ENCODE results near the gene GLRA1.
"Not testable (repeated sequence)": the region's sequence is repeated elsewhere in the genome, so short reads cannot be mapped to it uniquely, and the experiment has no call there.

Gene GLRA1

GRCh38 chr5:151881621-151882225 is 42.9 kb downstream of the GLRA1 start:
- no peak for DNase-seq (ENCODE audit: low spot score)

DNA sequence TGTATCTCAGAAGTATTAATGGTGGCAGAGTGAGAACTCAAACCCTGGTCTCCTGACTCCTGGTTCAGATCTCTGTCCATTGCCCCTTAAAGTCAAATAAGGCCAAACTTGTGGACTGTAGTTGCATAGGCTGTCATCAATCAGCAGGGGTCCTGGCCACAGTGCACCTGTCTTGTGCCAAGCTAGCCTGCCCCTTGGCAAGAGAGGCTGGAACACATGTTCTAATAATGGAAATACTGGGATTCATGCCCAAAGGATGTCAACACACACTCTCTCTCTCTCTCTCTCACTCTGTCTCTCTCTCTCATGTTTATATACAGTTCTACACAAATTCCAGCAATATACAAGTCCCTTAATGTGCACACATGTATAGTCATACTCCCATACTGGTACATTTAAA is 44.3 kb downstream of the GLRA1 start:
- DNase-seq (ENCODE audit: low spot score), result no peak

GRCh38 chr5:151873701-151874100 is 51.0 kb downstream of the GLRA1 start:
- no peak for DNase-seq (ENCODE audit: low spot score)

DNA sequence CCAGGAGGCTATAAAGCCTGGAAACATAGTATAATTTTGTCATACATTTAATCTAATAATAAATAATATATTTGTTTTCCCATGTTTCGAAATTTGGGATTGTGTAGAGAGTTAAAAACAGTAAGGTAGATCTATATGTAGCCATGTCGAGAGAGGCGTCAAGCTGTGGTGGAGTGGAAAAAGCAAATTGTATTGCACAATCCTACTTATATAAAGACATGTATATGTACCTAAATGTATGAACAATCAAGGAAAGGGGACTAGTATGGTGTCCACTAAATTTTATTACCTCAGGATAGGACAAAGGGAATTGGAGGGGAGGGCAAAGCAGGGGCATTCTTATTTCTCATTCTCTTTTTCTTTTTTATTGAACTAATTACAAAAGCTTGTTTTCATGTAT is 52.0 kb downstream of the GLRA1 start:
- no peak for DNase-seq (ENCODE audit: low spot score)

- no peak for DNase-seq (ENCODE audit: low spot score)
Measured at GRCh38 chr5:151870820-151871219, 53.8 kb downstream of the GLRA1 start.

GRCh38 chr5:151870271-151870670 is 54.4 kb downstream of the GLRA1 start:
- no peak for DNase-seq (ENCODE audit: low spot score)

- DNase-seq (ENCODE audit: low spot score), result no peak
Measured at GRCh38 chr5:151869843-151870242, 54.8 kb downstream of the GLRA1 start.

DNA sequence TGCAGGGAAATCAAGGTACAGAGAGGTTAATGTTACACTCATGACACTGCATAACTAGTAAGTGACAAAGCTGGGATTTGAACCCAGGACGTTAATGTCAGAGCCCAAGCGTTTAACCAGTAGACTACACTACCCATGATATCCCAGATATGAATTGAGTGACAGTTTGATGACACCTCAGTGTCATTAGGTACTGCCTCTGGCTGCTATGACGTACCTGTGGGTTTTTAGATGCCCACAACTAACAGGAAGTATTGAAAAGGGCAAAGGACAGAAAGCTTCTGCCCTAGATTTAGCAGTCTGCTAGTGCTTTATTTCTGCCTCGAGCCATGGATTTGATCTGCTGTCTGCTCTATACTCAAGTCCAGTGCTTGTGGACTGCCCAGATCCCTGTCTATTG is 56.2 kb downstream of the GLRA1 start:
- no peak for DNase-seq (ENCODE audit: low spot score)

DNA sequence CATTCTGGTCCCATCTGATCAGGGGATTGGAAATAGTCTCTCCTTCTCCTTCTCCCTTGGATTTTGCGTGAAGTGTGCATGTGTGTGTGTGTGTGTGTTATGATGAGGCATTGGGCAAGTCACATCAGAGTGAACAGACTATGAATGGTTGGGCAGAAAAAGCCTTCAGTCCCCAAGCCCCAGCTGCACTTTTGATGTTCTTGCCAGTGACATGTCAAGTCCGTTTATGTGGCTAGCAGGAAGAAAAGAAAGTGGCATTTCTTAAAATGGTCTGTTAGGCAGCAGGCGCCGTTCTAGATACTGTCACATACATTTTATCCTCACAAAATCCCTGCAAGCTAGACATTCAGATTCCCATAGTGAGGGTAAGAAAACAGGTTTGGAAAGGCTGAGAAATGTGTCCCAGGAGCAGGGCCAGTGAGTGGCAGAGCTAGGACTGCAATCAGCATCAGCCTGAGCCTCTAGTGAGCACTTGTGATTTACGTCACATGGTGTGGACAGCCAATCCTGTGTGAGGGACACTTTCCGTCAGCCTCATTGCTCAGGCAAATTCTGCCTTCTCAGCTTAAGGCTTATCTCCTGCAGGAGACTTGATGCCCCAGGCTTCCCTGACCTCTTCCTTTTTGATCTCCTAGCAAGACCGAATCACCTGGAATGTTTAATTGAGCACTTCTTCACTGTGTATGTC is 60.4 kb downstream of the GLRA1 start:
- no peak for DNase-seq (ENCODE audit: low spot score)

- DNase-seq (ENCODE audit: low spot score), result no peak
Measured at GRCh38 chr5:151863566-151863965, 61.1 kb downstream of the GLRA1 start.

- DNase-seq (ENCODE audit: low spot score), result no peak
Measured at GRCh38 chr5:151862811-151863472, 61.7 kb downstream of the GLRA1 start.

GRCh38 chr5:151860867-151861266 is 63.8 kb downstream of the GLRA1 start:
- not testable (repeated sequence) for DNase-seq (ENCODE audit: low spot score)

DNA sequence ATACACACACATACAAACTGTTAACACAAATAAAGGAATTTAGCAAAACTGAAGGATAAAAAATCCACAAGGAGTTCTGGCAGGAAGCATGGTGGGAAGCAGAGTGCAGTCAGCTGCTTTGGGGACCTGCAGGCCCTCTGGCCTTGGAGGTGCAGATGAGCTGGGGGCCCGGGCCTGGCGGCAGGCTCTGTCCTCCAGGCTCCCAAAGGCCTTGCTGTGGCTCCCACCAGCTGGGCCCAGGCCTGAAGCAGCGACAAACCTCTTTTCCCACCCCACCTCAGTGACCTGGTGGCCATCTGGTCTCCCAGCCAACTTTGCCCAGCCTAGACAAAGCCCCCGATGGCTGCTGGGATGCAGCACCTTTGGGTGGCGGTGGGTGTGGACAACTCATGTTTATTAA is 67.8 kb downstream of the GLRA1 start:
- DNase-seq (ENCODE audit: low spot score), result no peak

- no peak for DNase-seq (ENCODE audit: low spot score)
Measured at GRCh38 chr5:151855701-151856100, 69.0 kb downstream of the GLRA1 start.

- no peak for DNase-seq (ENCODE audit: low spot score)
Measured at GRCh38 chr5:151847871-151848270, 76.8 kb downstream of the GLRA1 start.

- DNase-seq (ENCODE audit: low spot score), result no peak
Measured at GRCh38 chr5:151846765-151847164, 77.9 kb downstream of the GLRA1 start.

GRCh38 chr5:151832843-151833242 is 91.8 kb downstream of the GLRA1 start:
- DNase-seq (ENCODE audit: low spot score), result not testable (repeated sequence)

- DNase-seq (ENCODE audit: low spot score), result no peak
Measured at GRCh38 chr5:151829370-151829769, 95.3 kb downstream of the GLRA1 start.

- peak; percentile 43 for DNase-seq (ENCODE audit: low spot score)
Measured at GRCh38 chr5:151825445-151825844, 99.2 kb downstream of the GLRA1 start.

- DNase-seq (ENCODE audit: low spot score), result no peak
Measured at GRCh38 chr5:151822141-151822540, 102.5 kb downstream of the GLRA1 start.

DNA sequence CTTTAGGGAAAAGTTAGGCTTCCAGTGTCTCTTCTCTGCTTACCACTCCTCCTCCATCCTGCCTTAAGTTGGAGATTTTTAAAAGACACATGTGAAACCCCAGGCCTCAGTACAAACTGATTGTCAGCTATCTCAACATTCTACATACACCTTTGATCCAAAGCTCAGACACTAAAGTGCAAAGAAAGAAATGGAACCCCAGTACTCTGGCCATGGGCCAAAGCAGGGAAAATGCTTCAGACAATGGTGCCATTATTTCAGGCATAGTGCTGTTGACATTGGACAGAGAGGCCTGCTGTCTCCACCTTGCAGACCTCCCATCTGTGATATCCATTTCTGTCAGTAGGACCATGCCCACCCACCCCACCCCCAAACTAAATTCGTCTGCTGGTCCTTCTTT is 103.7 kb downstream of the GLRA1 start:
- DNase-seq (ENCODE audit: low spot score), result no peak

DNA sequence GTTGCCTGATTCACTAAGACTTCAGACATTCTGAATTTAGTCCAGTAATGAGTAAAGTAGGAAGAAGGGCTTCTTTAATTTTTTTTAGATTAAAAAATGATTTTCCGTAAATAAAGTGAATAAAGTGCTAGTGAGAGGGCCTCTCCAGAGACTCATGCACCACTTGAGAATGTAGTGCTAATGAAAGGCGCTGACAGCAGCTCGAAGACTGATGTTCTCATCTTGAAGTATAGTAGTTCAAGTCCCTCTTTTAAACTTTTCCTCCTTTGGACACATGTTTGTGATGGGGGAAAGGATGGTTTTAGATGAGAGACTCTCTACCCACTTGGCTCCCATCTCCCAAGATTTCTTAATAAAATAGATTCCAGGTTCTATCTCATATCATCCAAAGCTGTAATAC is 104.4 kb downstream of the GLRA1 start:
- DNase-seq (ENCODE audit: low spot score), result no peak

- no peak for DNase-seq (ENCODE audit: low spot score)
Measured at GRCh38 chr5:151819830-151820229, 104.8 kb downstream of the GLRA1 start.

DNA sequence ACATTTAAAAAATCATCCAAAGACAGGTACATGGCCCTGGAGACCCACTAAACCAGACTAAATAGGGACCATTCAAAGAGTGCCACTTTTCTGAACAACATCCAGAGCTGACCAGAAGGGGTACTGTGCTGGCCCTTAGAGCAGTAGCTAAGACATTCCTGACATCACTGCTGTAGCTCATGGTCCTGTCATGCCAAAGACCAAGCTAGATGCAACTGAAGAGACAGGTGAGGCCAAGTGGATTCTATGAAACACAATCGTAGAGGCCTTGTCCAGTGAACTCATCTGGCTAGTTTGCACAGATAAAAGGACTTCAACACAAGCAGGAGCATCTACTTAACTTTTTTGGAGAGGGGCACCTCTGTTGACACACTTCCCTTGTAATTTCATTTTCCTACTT is 109.6 kb downstream of the GLRA1 start:
- no peak for DNase-seq (ENCODE audit: low spot score)

All from hematopoietic multipotent progenitor cell treated with erythropoietin and hydrocortisone succinate and interleukin-3 and kit ligand, for 15 days (in vitro differentiated cells).